Measurements from ENCODE around the gene SMARCAL1. TPM values are rescaled to one million over a fixed set of nuclear protein-coding genes. Genes with fewer than 3 reads are reported as not detected.

SMARCAL1 gene
- total RNA-seq, 1 experiment from 2014 or later, result 20.9 TPM

DNA sequence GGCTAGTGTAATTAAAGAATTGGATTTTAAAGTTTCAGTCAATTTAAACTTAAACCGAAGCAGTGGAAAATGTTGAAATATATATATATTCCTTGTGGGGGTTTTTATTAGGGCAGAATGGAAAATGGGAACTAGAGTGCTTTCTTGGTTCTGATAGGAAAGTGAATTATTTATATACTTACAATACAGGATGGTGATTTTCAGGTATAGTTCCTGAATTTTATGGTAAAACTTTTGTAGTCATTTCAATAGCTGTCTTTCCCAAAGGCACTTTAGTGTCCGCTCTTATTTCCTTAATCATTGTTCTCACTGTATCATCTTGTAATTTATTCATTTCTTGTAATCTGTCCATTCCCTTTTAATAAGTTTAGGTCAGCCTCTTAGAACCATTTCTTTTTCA lies 88.3 kb downstream of the SMARCAL1 start:
- CTCF ChIA-PET, result no interaction called here

DNA sequence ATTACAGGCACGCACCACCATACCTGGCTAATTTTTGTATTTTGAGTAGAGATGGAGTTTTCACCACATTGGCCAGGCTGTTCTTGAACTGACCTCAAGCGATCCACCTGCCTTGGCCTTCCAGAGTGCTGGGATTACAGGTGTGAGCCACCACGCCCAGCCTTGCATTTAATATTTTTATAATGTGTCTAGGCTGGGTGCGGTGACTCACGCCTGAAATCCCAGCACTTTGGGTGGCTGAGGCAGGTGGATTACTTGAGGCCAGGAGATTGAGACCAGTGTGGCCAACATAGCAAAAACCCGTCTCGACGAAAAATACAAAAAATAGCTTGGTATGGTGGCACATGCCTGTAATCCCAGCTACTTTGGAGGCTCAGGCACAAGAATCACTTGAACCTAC lies 89.6 kb downstream of the SMARCAL1 start:
- ChIA-PET POLR2A (no interaction called here), CTCF (no interaction called here)
- DNase-seq (ENCODE audit: low spot score) (no peak), ATAC-seq (no peak)
- TF ChIP-seq MYBL2 (CRISPR knock-in tag; IDR thresholded peaks at IDR 0.05) (no peak), OVOL2 (CRISPR knock-in tag; IDR thresholded peaks at IDR 0.05; ENCODE audit: borderline replicate concordance) (no peak)
- H3K4me1 Mint-ChIP-seq, result peaks cover 46% of the 10 kb centered on the region
- no peak overlapping the region for H3K27ac Mint-ChIP-seq
- H3K36me3 Mint-ChIP-seq, result peaks cover 77% of the 10 kb centered on the region
- H3K9me3 Mint-ChIP-seq, result no peaks in the 10 kb centered on the region
- no peaks in the 10 kb centered on the region for H3K27me3 Mint-ChIP-seq (ENCODE audit: low read depth)
- peak overlapping the region; percentile 96 for H3K4me3 Mint-ChIP-seq

More for the DNA sequence above, 88.3 kb downstream of the SMARCAL1 start:
- H3K27ac Mint-ChIP-seq, result peak overlapping the region; percentile 96
- H3K36me3 Mint-ChIP-seq, result peaks cover 68% of the 10 kb centered on the region
- DNase-seq (ENCODE audit: low spot score), result no peak
- peak overlapping the region; percentile 96 for H3K4me3 Mint-ChIP-seq
- no peak for ATAC-seq
- POLR2A ChIA-PET, result no interaction called here
- H3K27me3 Mint-ChIP-seq (ENCODE audit: low read depth), result no peaks in the 10 kb centered on the region
- TF ChIP-seq MXD4 (CRISPR knock-in tag; IDR thresholded peaks at IDR 0.05; ENCODE audit: borderline replicate concordance), result no peak
- TF ChIP-seq ZNF121 (CRISPR knock-in tag; IDR thresholded peaks at IDR 0.05), result no peak
- TF ChIP-seq, protein P1, sequence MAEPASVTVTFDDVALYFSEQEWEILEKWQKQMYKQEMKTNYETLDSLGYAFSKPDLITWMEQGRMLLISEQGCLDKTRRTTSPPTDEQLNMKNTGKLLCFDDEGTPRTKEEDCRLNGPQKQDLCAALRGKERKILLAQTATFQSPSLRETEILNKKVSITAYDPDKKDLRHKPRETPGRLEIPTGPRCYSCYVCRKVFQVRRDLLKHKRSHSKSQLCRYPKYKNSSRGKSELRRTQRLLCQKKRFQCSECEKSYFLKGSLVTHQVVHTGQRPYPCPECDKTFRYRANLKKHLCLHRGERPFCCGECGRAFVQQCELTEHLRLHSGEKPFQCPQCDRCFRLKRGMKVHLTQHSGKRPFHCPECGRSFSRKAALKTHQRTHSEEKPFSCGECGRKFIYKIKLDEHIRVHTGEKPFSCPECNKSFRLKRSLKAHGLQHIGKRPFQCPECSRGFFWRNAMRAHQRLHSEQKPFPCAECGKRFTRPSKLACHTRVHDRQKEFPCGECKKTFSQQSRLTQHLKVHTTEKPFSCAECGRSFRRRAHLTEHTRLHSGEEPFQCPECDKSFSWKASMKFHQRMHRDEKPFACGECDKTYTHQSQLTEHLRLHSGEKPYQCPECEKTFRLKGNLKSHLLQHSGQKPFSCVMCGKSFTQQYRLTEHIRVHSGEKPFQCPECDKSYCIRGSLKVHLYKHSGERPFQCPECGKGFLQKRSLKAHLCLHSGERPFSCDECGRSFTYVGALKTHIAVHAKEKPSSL (CRISPR knock-in tag; conservative IDR thresholded peaks at IDR 0.05), result no peak
- no peak for TF ChIP-seq CREB1 (CRISPR knock-in tag; IDR thresholded peaks at IDR 0.05)
- TF ChIP-seq PRRX2 (CRISPR knock-in tag; IDR thresholded peaks at IDR 0.05), result no peak
- TF ChIP-seq ZNF512 (CRISPR knock-in tag; IDR thresholded peaks at IDR 0.05; ENCODE audit: borderline replicate concordance), result no peak
- no peak for TF ChIP-seq NR2C2 (CRISPR knock-in tag; IDR thresholded peaks at IDR 0.05)
- TF ChIP-seq ZNF416 (CRISPR knock-in tag; IDR thresholded peaks at IDR 0.05), result no peak
- TF ChIP-seq CBFB (CRISPR knock-in tag; IDR thresholded peaks at IDR 0.05; ENCODE audit: low read depth), result no peak
- TF ChIP-seq ZNF396 (CRISPR knock-in tag; IDR thresholded peaks at IDR 0.05; ENCODE audit: borderline replicate concordance), result no peak
- TF ChIP-seq OVOL2 (CRISPR knock-in tag; IDR thresholded peaks at IDR 0.05; ENCODE audit: borderline replicate concordance), result no peak
- TF ChIP-seq RELA (CRISPR knock-in tag; IDR thresholded peaks at IDR 0.05; ENCODE audit: borderline replicate concordance), result no peak
- TF ChIP-seq GTF2I (CRISPR knock-in tag; conservative IDR thresholded peaks at IDR 0.05), result no peak
- TF ChIP-seq, protein P2, sequence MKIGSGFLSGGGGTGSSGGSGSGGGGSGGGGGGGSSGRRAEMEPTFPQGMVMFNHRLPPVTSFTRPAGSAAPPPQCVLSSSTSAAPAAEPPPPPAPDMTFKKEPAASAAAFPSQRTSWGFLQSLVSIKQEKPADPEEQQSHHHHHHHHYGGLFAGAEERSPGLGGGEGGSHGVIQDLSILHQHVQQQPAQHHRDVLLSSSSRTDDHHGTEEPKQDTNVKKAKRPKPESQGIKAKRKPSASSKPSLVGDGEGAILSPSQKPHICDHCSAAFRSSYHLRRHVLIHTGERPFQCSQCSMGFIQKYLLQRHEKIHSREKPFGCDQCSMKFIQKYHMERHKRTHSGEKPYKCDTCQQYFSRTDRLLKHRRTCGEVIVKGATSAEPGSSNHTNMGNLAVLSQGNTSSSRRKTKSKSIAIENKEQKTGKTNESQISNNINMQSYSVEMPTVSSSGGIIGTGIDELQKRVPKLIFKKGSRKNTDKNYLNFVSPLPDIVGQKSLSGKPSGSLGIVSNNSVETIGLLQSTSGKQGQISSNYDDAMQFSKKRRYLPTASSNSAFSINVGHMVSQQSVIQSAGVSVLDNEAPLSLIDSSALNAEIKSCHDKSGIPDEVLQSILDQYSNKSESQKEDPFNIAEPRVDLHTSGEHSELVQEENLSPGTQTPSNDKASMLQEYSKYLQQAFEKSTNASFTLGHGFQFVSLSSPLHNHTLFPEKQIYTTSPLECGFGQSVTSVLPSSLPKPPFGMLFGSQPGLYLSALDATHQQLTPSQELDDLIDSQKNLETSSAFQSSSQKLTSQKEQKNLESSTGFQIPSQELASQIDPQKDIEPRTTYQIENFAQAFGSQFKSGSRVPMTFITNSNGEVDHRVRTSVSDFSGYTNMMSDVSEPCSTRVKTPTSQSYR (CRISPR knock-in tag; IDR thresholded peaks at IDR 0.05), result no peak
- TF ChIP-seq ZBTB21 (CRISPR knock-in tag; IDR thresholded peaks at IDR 0.05; ENCODE audit: borderline replicate concordance), result no peak
- TF ChIP-seq NFATC4 (CRISPR knock-in tag; IDR thresholded peaks at IDR 0.05), result no peak
- TF ChIP-seq ELF4 (CRISPR knock-in tag; IDR thresholded peaks at IDR 0.05; ENCODE audit: low read depth), result no peak
- TF ChIP-seq, protein P3, sequence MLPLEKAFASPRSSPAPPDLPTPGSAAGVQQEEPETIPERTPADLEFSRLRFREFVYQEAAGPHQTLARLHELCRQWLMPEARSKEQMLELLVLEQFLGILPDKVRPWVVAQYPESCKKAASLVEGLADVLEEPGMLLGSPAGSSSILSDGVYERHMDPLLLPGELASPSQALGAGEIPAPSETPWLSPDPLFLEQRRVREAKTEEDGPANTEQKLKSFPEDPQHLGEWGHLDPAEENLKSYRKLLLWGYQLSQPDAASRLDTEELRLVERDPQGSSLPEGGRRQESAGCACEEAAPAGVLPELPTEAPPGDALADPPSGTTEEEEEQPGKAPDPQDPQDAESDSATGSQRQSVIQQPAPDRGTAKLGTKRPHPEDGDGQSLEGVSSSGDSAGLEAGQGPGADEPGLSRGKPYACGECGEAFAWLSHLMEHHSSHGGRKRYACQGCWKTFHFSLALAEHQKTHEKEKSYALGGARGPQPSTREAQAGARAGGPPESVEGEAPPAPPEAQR (CRISPR knock-in tag; IDR thresholded peaks at IDR 0.05), result no peak
- H3K4me1 Mint-ChIP-seq, result peaks cover 46% of the 10 kb centered on the region
- no peaks in the 10 kb centered on the region for H3K9me3 Mint-ChIP-seq
